ENCODE measurements around the gene ATF6B.

Gene ATF6B

GRCh38 chr6:32167154-32167760, 39.2 kb upstream of the ATF6B start:
- TF ChIP-seq, protein P1, sequence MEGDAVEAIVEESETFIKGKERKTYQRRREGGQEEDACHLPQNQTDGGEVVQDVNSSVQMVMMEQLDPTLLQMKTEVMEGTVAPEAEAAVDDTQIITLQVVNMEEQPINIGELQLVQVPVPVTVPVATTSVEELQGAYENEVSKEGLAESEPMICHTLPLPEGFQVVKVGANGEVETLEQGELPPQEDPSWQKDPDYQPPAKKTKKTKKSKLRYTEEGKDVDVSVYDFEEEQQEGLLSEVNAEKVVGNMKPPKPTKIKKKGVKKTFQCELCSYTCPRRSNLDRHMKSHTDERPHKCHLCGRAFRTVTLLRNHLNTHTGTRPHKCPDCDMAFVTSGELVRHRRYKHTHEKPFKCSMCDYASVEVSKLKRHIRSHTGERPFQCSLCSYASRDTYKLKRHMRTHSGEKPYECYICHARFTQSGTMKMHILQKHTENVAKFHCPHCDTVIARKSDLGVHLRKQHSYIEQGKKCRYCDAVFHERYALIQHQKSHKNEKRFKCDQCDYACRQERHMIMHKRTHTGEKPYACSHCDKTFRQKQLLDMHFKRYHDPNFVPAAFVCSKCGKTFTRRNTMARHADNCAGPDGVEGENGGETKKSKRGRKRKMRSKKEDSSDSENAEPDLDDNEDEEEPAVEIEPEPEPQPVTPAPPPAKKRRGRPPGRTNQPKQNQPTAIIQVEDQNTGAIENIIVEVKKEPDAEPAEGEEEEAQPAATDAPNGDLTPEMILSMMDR (IDR thresholded peaks at IDR 0.05; ENCODE audit: borderline replicate concordance, insufficient read depth, low read depth, low read length): no peak
- no peak overlapping the region for H3K4me3 ChIP-seq (ENCODE audit: low read depth, low read length)

DNA sequence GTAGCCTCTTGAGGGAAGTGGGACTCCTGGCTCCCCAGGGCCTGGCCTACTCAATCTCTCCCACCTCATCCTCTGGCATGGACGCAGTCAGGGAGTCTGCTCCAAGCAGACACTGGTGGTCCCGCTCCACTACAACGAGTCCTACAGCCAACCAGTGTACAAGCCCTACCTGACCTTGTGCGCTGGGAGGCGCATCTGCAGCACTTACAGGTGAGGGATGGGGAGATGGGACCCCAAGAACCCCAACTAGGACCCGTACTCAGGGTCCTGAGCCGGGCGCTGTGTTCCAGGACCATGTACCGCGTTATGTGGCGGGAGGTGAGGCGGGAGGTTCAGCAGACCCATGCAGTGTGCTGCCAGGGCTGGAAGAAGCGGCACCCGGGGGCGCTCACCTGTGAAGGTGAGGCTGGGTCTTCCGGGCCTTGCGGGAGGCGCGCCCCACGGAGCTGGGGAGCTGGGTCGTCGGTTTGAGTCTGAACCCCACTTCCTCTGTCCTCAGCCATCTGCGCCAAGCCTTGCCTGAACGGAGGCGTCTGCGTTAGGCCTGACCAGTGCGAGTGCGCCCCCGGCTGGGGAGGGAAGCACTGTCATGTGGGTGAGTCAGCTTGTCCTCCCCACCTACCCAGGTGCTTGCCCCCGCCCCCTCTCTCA, 38.5 kb upstream of the ATF6B start:
- no peak overlapping the region for H3K4me3 ChIP-seq (ENCODE audit: low read depth, low read length)
- TF ChIP-seq, protein P1 (IDR thresholded peaks at IDR 0.05; ENCODE audit: borderline replicate concordance, insufficient read depth, low read depth, low read length): no peak

DNA sequence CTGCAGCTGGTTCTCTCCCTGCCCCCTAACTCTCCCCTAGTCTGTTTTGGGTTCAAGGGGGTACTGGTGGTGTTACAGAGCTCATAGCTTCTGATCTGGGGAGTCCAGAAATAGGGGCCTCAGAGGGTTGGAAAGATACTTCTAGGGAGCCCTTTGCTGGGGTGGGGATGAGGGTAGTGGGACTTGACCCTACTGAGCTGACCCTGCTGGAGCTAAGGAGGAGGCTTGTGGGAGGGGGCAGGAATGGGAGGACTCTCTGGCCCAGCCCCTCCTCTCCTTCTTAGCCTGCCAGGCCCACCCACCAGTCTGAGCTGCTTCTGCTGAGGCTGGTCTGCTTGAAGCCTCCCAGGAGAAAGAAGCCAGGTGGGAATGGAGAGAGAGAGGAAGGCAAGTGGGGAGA, 36.2 kb upstream of the ATF6B start, which contains the start of gene EGFL8:
Gene EGFL8, plus strand, starts transcription at position 301 of the 400 bp plus-strand sequence. CDS start 1,571 bp downstream, outside the sequence.
- TF ChIP-seq, protein P1 (IDR thresholded peaks at IDR 0.05; ENCODE audit: borderline replicate concordance, insufficient read depth, low read depth, low read length): no peak

DNA sequence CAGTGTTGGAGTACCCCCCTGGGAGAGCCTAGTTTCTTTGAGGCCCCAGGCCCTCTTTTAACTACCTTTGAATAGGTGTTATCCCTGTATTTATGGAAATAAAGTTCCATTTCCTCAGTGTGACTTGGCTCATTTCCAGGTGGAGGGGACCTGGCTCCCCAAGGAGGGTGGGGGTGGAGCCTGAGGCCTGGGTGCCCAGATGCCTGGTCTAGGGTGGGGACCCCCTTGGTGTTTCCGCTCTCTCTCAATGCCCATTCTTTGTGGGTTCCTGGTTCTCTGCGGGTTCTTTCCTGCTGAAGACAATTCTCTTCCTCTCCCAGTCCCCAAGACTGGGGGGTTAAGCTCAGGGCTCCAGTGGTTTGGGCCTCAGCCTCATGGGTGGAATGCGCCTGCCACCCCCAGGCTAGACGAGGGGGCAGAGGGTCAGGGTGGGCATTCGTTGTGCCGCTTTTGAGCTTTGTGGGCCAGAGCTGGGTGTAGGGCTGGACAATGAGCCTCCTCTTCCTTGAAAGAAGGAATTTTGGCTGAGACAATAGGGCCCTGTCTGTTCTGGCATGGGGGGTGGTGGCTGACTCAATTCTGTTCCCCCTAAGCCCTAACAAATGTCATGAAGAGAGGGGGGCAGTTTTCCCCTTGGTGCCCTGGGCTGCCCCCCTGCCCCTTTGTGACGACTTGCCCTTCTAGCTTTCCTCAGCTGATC, 35.7 kb upstream of the ATF6B start:
- H3K4me3 ChIP-seq (ENCODE audit: low read depth, low read length): no peak overlapping the region
- TF ChIP-seq, protein P1 (IDR thresholded peaks at IDR 0.05; ENCODE audit: borderline replicate concordance, insufficient read depth, low read depth, low read length): no peak

More for the DNA sequence above, 36.2 kb upstream of the ATF6B start, which contains the start of gene EGFL8:
- H3K4me3 ChIP-seq (ENCODE audit: low read depth, low read length): no peak within 1 kb of the TSS

DNA sequence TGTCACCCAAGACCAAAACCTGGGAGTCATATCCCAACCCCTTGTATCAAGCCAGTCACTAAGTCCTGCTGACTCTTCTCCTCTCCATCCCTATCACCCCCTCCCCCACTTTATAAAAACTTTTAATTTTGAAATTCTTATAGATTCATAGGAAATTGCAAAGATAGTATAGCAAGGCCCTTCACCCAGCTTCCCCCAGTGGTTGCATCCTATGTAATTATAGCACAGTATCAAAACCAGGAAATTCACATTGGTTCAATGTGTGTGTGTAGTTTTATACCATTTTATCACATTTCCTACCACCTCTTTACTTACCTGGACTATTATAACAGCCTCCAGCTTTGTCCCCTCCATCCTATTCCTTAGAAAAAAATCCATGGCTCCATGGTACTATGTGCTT, 30.0 kb upstream of the ATF6B start:
- TF ChIP-seq, protein P1 (IDR thresholded peaks at IDR 0.05; ENCODE audit: borderline replicate concordance, insufficient read depth, low read depth, low read length): no peak
- H3K4me3 ChIP-seq (ENCODE audit: low read depth, low read length): no peak overlapping the region

- H3K4me3 ChIP-seq (ENCODE audit: low read depth, low read length): no peak overlapping the region
- TF ChIP-seq, protein P1 (IDR thresholded peaks at IDR 0.05; ENCODE audit: borderline replicate concordance, insufficient read depth, low read depth, low read length): no peak
These were observed 28.8 kb upstream of the ATF6B start for GRCh38 chr6:32156891-32157290.

Data from GM12875 (cell line).